Breast epithelium (tissue), 3 donors: ENCODE measurements around the gene ZNF718.

ENCODE experiments used
- POLR2AphosphoS5 ChIP-seq, 3 donors: sonication (generic); formaldehyde crosslinking; IDR thresholded peaks; one replicate each; pipeline ENCODE4 v1.6.1; 2017; ENCODE audit warnings: antibody characterized with exemption in 3 of 3
- TF ChIP-seq, protein P1 (sequence below), 3 donors: fragments of 450-650 bp; IDR thresholded peaks; one replicate each; pipeline ENCODE4 v1.5.1; 2016 to 2017; ENCODE audit warnings: antibody characterized with exemption in 3 of 3, mild to moderate bottlenecking in 3 of 3, moderate library complexity in 3 of 3

DNA sequence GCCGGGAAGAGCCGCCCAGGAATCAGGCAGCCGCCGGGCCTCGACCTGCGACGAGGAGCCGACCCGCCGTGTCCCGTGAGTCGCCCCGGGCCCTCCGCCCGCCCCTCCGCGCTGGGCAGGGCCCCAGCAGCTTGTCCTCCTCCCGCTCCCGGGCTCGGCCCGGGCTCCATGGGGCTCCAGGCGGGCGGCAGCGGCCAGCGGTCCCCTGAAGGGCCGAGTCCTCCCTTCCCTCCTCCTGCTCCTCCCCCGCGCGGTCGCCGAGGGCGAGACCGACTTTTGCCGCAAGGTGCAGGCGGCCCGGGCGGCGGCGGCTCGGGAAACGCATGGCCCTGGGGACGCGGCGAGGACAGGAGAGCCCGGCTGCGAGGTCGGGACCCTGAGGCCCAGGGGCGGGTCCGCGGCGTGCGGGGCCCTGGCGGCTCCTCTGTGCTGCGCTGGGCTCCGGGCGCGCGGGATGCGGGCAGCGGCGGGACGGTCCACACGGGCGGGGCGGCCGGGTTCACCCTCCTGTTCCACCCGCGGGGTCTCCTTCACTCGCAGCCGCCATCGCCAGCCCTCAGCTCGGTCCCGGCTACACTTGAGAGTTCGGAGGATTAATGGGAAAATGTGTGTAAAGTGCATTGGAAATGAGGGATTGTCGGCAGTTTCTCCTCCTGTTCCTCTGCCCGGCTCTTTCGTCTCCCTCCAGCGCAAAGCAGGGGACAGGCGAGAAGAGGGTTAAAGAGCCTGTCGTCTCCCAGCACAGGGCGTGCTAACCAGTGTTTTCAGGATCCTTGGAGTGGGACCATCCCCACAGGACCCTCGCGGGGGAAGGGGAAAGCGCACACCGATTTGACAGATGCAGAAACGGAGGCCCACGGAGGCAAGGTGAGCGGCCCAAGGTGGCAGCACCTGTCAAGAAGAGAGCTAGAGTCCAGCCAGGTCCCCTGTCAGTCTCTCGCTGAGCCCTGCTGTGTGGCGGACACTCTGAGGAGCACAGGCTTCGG is 16.6 kb upstream of the ZNF718 start:
- TF ChIP-seq, protein P1, sequence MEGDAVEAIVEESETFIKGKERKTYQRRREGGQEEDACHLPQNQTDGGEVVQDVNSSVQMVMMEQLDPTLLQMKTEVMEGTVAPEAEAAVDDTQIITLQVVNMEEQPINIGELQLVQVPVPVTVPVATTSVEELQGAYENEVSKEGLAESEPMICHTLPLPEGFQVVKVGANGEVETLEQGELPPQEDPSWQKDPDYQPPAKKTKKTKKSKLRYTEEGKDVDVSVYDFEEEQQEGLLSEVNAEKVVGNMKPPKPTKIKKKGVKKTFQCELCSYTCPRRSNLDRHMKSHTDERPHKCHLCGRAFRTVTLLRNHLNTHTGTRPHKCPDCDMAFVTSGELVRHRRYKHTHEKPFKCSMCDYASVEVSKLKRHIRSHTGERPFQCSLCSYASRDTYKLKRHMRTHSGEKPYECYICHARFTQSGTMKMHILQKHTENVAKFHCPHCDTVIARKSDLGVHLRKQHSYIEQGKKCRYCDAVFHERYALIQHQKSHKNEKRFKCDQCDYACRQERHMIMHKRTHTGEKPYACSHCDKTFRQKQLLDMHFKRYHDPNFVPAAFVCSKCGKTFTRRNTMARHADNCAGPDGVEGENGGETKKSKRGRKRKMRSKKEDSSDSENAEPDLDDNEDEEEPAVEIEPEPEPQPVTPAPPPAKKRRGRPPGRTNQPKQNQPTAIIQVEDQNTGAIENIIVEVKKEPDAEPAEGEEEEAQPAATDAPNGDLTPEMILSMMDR (IDR thresholded peaks at IDR 0.05) = no peak
- no peak for TF ChIP-seq POLR2AphosphoS5 (IDR thresholded peaks at IDR 0.05)
